SK-N-SH (cell line): ENCODE results near the gene CALD1. TPM values are rescaled to one million over a fixed set of nuclear protein-coding genes. Genes with fewer than 3 reads are reported as not detected.

ENCODE experiments used
- CTCF ChIA-PET: fragments of 300-600, 350-600 bp; formaldehyde crosslinking; extraction: SDS; loops from one replicate; lab custom pipeline; 2021; lab: Yijun Ruan, JAX
- POLR2A ChIA-PET: fragments of 350-600 bp; sonication (Branson Sonifier 250); formaldehyde crosslinking; extraction: SDS; loops from one replicate; lab custom pipeline; 2020; ENCODE audit warnings: antibody characterized with exemption, inconsistent platforms; lab: Yijun Ruan, JAX
- DNase-seq: peaks from one replicate; pipeline ENCODE4 v3.0.0; 2012
- H2AFZ ChIP-seq: fragments of 200-600 bp; sonication (generic); 2 replicates; pipeline ENCODE4 v1.8.1; 2016; ENCODE audit warnings: antibody characterized with exemption, mild to moderate bottlenecking, low read depth
- H3F3A ChIP-seq: fragments of 200-600 bp; sonication (generic); replicated peaks from 2 replicates; pipeline ENCODE3; 2016; ENCODE audit warnings: antibody characterized with exemption, mild to moderate bottlenecking; ENCODE audit not compliant: insufficient read depth
- H3K27ac ChIP-seq, 2 experiments: fragments of 200-500 bp in 1 of 2; fragments of 200-600 bp in 1 of 2; sonication (Bioruptor generic) in 1 of 2; sonication (generic), shearing (Covaris generic) in 1 of 2; 2 replicates each; pipeline versions ENCODE4 v1.5.1 to v1.6.1; 2014 to 2016; ENCODE audit warnings: low read depth in 2 of 2, inconsistent platforms in 1 of 2, low read length in 1 of 2, mild to moderate bottlenecking in 1 of 2, mixed read lengths in 1 of 2
- H3K27me3 ChIP-seq: fragments of 200-600 bp; sonication (generic), shearing (Covaris generic); 2 replicates; pipeline ENCODE4 v1.6.1; 2016; ENCODE audit warnings: mixed run types; ENCODE audit not compliant: insufficient read depth
- H3K36me3 ChIP-seq, 2 experiments: fragments of 200-500 bp in 1 of 2; fragments of 200-600 bp in 1 of 2; sonication (Bioruptor generic) in 1 of 2; sonication (generic) in 1 of 2; replicated peaks in 1 of 2; 2 replicates each; pipeline versions ENCODE3 to v1.5.1; 2014 to 2016; ENCODE audit warnings: low read length in 1 of 2, mild to moderate bottlenecking in 1 of 2; ENCODE audit not compliant: insufficient read depth in 2 of 2, control insufficient read depth in 1 of 2
- H3K4me1 ChIP-seq, 2 experiments: fragments of 200-500 bp in 1 of 2; fragments of 200-600 bp in 1 of 2; sonication (Bioruptor generic) in 1 of 2; sonication (generic), shearing (Covaris generic) in 1 of 2; 2 replicates each; pipeline versions ENCODE4 v1.5.1 to v1.6.1; 2014 to 2016; ENCODE audit warnings: low read depth in 1 of 2, low read length in 1 of 2, mixed run types in 1 of 2; ENCODE audit not compliant: insufficient read depth in 2 of 2, control insufficient read depth in 1 of 2
- H3K4me2 ChIP-seq: fragments of 200-600 bp; sonication (generic), shearing (Covaris generic); 2 replicates; pipeline ENCODE4 v1.6.1; 2017; ENCODE audit warnings: mixed run types
- H3K4me3 ChIP-seq, 2 experiments: fragments of 200-500 bp in 1 of 2; fragments of 200-600 bp in 1 of 2; sonication (Bioruptor generic) in 1 of 2; sonication (generic), shearing (Covaris generic) in 1 of 2; 2 replicates each; pipeline versions ENCODE4 v1.5.1 to v1.8.1; 2014 to 2016; ENCODE audit warnings: low read depth in 2 of 2, inconsistent platforms in 1 of 2, low read length in 1 of 2, mild to moderate bottlenecking in 1 of 2, mixed read lengths in 1 of 2, moderate library complexity in 1 of 2
- H3K79me2 ChIP-seq: fragments of 200-600 bp; sonication (generic); 2 replicates; pipeline ENCODE4 v1.8.1; 2017; ENCODE audit warnings: mild to moderate bottlenecking; ENCODE audit not compliant: insufficient read depth
- H3K9ac ChIP-seq: fragments of 200-600 bp; sonication (generic); 2 replicates; pipeline ENCODE4 v1.6.1; 2017; ENCODE audit warnings: mixed run types
- H3K9me2 ChIP-seq: fragments of 200-600 bp; sonication (generic); 2 replicates; pipeline ENCODE4 v1.6.1; 2017; ENCODE audit warnings: mixed run types
- H3K9me3 ChIP-seq: fragments of 200-600 bp; sonication (generic); 2 replicates; pipeline ENCODE4 v1.6.1; 2017; ENCODE audit warnings: mixed run types, mild to moderate bottlenecking, moderate library complexity
- H4K20me1 ChIP-seq: fragments of 200-600 bp; sonication (generic); 2 replicates; pipeline ENCODE4 v1.6.1; 2017; ENCODE audit warnings: mild to moderate bottlenecking, mixed run types; ENCODE audit not compliant: insufficient read depth
- EP300 ChIP-seq, 2 experiments: IDR thresholded peaks; 2 replicates each; pipeline versions ENCODE4 v1.4.0 to v1.6.1; 2012; ENCODE audit warnings: borderline replicate concordance in 1 of 2, low read depth in 1 of 2, low read length in 1 of 2
- FOXJ3 ChIP-seq: sonication (generic); formaldehyde crosslinking; IDR thresholded peaks from 2 replicates; pipeline ENCODE4 v1.5.1; 2020; ENCODE audit warnings: mild to moderate bottlenecking, missing genetic modification reagents
- MXI1 ChIP-seq: IDR thresholded peaks from 2 replicates; pipeline ENCODE4 v1.6.1; 2012; ENCODE audit warnings: mild to moderate bottlenecking, low read depth, low read length, improper control_type of control experiment
- SIN3A ChIP-seq: IDR thresholded peaks from 2 replicates; pipeline ENCODE4 v1.6.1; 2012; ENCODE audit warnings: low read depth, mild to moderate bottlenecking, low read length, moderate library complexity, borderline replicate concordance
- WGBS: methylation state at CpG from one replicate; pipeline ENCODE4 v1.1.6; 2017; ENCODE audit warnings: low lambda C conversion rate; 5-methylcytosine and 5-hydroxymethylcytosine counted together
- polyA plus RNA-seq, 3 experiments: library from polyadenylated mRNA; depleted of rRNA; stranded (reverse); fragments of >200 nt; gene quantifications; 2 replicates each; pipeline ENCODE4 v1.2.3, GENCODE V29; 2012
- TF ChIP-seq, protein P1 (sequence below): IDR thresholded peaks from 2 replicates; pipeline ENCODE4 v1.6.1; 2012; ENCODE audit warnings: mild to moderate bottlenecking, low read depth, low read length, moderate library complexity
- TF ChIP-seq, protein P2 (sequence below): fragments of 150-350 bp; IDR thresholded peaks from 2 replicates; pipeline ENCODE4 v1.6.1; 2016; ENCODE audit warnings: mild to moderate bottlenecking, low read depth, low read length
- TF ChIP-seq, protein P3 (sequence below): IDR thresholded peaks from 2 replicates; pipeline ENCODE4 v1.4.0; 2012; ENCODE audit warnings: low read depth, borderline replicate concordance

The CALD1 gene
- polyA plus RNA-seq, 1 of the 3 experiments (the other 2 are of a cell fraction), result 299 TPM

DNA sequence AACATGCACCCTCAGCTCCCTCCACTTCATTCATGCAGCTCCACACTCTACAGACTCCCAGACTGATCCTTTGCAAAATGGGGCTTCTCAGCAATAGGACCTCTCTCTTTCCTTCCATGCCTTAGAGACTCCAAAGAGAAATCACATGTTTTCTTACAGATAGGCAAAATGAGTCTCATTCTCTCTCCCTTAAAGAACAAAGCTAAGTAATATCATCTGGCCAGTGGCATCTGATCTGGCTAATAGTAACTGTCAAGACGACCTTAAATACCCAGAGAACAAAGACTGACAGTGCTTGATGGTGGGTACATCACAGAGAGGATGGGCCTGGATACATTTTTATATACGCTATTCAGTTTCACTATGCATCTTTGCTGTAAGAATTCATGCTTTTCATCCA is 43.1 kb upstream of the CALD1 start:
- Histone ChIP-seq H3K36me3 (no peaks in the 10 kb centered on the region), H3K79me2 (no peaks in the 10 kb centered on the region), H2AFZ (no peak overlapping the region), H3K9me3 (no peaks in the 10 kb centered on the region), H3K4me1 (peaks cover 0 to 2% of the 10 kb centered on the region in 2 experiments; a peak in 2 of 4 replicates), H3F3A (peaks cover 12% of the 10 kb centered on the region), H4K20me1 (no peaks in the 10 kb centered on the region), H3K9ac (no peak overlapping the region), H3K4me2 (no peak overlapping the region), H3K27ac (no peak overlapping the region), H3K4me3 (no peak overlapping the region), H3K27me3 (no peaks in the 10 kb centered on the region), H3K9me2 (no peaks in the 10 kb centered on the region)
- no peak for TF ChIP-seq EP300 (IDR thresholded peaks at IDR 0.05; ENCODE audit: borderline replicate concordance in 1 of 2, low read depth in 1 of 2, low read length in 1 of 2)
- TF ChIP-seq, protein P1, sequence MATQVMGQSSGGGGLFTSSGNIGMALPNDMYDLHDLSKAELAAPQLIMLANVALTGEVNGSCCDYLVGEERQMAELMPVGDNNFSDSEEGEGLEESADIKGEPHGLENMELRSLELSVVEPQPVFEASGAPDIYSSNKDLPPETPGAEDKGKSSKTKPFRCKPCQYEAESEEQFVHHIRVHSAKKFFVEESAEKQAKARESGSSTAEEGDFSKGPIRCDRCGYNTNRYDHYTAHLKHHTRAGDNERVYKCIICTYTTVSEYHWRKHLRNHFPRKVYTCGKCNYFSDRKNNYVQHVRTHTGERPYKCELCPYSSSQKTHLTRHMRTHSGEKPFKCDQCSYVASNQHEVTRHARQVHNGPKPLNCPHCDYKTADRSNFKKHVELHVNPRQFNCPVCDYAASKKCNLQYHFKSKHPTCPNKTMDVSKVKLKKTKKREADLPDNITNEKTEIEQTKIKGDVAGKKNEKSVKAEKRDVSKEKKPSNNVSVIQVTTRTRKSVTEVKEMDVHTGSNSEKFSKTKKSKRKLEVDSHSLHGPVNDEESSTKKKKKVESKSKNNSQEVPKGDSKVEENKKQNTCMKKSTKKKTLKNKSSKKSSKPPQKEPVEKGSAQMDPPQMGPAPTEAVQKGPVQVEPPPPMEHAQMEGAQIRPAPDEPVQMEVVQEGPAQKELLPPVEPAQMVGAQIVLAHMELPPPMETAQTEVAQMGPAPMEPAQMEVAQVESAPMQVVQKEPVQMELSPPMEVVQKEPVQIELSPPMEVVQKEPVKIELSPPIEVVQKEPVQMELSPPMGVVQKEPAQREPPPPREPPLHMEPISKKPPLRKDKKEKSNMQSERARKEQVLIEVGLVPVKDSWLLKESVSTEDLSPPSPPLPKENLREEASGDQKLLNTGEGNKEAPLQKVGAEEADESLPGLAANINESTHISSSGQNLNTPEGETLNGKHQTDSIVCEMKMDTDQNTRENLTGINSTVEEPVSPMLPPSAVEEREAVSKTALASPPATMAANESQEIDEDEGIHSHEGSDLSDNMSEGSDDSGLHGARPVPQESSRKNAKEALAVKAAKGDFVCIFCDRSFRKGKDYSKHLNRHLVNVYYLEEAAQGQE, result no peak
- no peak for TF ChIP-seq SIN3A
- ChIA-PET CTCF (interaction anchor here (0.6 to 2.4 kb wide), 3 partner anchors 12 to 46 kb away, joined by 3 to 10 read pairs (median 4); no protein-coding TSS in a partner anchor), POLR2A (no interaction called here)
- no peak for DNase-seq
- 75% methylated on average over 2 of the region's 2 CpGs for WGBS

DNA sequence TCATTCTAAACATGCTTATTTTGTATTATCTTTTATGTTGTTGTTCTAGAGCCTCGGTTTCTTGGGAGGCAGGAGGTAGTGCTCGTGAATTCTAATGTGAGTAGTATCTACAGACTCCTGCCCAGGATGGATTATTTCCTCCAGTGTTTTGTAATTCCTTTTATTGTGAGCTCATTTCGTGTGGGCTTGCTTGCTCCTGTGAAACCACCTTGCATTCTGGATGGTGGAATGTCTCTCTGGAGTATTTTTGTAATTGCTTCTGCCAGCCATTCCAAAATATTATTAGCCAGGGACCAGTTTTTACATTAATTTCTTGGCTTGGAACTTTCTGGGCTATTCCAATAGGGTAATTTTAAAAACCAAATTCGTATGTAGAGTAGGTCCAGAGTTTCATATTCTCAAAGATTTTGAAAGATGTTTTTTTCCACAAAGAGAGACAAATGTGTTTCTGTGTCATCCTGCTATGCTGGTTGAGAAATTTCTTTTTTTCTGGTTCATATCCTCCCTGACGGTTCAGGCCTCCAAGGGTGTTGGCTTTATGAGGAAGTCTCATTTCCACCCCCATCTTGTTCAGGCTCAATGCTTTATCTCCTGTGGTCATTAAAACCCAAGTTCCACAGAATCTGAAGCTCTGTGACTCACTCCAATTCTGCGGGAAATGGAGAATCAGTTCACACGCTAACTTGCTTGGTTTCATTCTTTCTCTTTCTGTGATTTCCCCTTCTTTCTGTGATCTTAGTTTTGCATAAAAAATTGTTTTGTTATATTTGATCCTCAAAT is 41.7 kb upstream of the CALD1 start:
- Histone ChIP-seq H3K36me3 (no peaks in the 10 kb centered on the region), H3K27ac (peak overlapping the region; percentile 38 to 53; a peak in 3 of 4 replicates), H3K9me2 (no peaks in the 10 kb centered on the region), H2AFZ (peak overlapping the region; percentile 3; the same call in 1 of the 2 replicates), H3K27me3 (no peaks in the 10 kb centered on the region), H3K9me3 (no peaks in the 10 kb centered on the region)
- CTCF ChIA-PET, result interaction anchor here (0.6 kb wide), 1 partner anchor 12 kb away, joined by 3 read pairs; no protein-coding TSS in a partner anchor
- DNase-seq, result no peak
- TF ChIP-seq, protein P2, sequence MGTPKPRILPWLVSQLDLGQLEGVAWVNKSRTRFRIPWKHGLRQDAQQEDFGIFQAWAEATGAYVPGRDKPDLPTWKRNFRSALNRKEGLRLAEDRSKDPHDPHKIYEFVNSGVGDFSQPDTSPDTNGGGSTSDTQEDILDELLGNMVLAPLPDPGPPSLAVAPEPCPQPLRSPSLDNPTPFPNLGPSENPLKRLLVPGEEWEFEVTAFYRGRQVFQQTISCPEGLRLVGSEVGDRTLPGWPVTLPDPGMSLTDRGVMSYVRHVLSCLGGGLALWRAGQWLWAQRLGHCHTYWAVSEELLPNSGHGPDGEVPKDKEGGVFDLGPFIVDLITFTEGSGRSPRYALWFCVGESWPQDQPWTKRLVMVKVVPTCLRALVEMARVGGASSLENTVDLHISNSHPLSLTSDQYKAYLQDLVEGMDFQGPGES, result no peak
- TF ChIP-seq MXI1, result no peak
- TF ChIP-seq, protein P3, sequence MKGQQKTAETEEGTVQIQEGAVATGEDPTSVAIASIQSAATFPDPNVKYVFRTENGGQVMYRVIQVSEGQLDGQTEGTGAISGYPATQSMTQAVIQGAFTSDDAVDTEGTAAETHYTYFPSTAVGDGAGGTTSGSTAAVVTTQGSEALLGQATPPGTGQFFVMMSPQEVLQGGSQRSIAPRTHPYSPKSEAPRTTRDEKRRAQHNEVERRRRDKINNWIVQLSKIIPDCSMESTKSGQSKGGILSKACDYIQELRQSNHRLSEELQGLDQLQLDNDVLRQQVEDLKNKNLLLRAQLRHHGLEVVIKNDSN, result no peak
- no peak for TF ChIP-seq FOXJ3 (CRISPR knock-in tag)
- TF ChIP-seq, all 33 proteins: peak for 0
- Histone ChIP-seq H3K9ac (no peak overlapping the region), H3K4me2 (no peak overlapping the region), H3F3A (peaks cover 8% of the 10 kb centered on the region), H4K20me1 (no peaks in the 10 kb centered on the region), H3K4me3 (no peak overlapping the region), H3K4me1 (peaks cover 0 to 8% of the 10 kb centered on the region in 2 experiments; a peak in 3 of 4 replicates), H3K79me2 (no peaks in the 10 kb centered on the region)
- WGBS, result 59% methylated on average over 7 of the region's 7 CpGs
- POLR2A ChIA-PET, result no interaction called here
